B cell (primary cell): Measurements from ENCODE around the gene SLC35F2. TPM values are rescaled to one million over a fixed set of nuclear protein-coding genes. Genes with fewer than 3 reads are reported as not detected.

Experiments
- ATAC-seq: fragments of 200-7000 bp; cut with Tn5 transposase; one replicate; pipeline ENCODE4 v1.10.0; 2021; ENCODE audit warnings: low read depth, mild to moderate bottlenecking, moderate number of reproducible peaks, moderate library complexity
- CTCF ChIA-PET: fragments of 350-600 bp; sonication (Branson Sonifier 250); formaldehyde crosslinking; loops from one replicate; lab custom pipeline; 2021; ENCODE audit warnings: antibody characterized with exemption, inconsistent platforms; lab: Charles Lee
- POLR2A ChIA-PET: fragments of 350-600 bp; sonication (Branson Sonifier 250); formaldehyde crosslinking; loops from one replicate; lab custom pipeline; 2021; ENCODE audit warnings: antibody characterized with exemption; lab: Charles Lee
- DNase-seq: peaks from one replicate; pipeline ENCODE4 v3.0.0; 2013
- H2AFZ ChIP-seq: 2 replicates; pipeline ENCODE4 v1.6.1; 2012; ENCODE audit warnings: mild to moderate bottlenecking, low read depth, low read length; ENCODE audit not compliant: insufficient read depth, poor library complexity, severe bottlenecking
- H3K27ac ChIP-seq, 2 donors: 1 replicate in 1 of 2; 2 replicates in 1 of 2; pipeline ENCODE4 v1.5.1; 2012 to 2013; ENCODE audit warnings: low read length in 2 of 2, mild to moderate bottlenecking in 2 of 2, moderate library complexity in 1 of 2
- H3K27me3 ChIP-seq, 4 experiments: fragments of 200-600 bp in 1 of 4; sonication (generic) in 1 of 4; replicated peaks in 1 of 4; 1 replicate in 2 of 4; 2 replicates in 2 of 4; pipeline versions ENCODE4 v1.6.1 to v1.7.0; 2013 to 2016; ENCODE audit warnings: low read length in 3 of 4, mild to moderate bottlenecking in 2 of 4, mixed read lengths in 1 of 4, moderate library complexity in 1 of 4; ENCODE audit not compliant: insufficient read depth in 4 of 4, control insufficient read depth in 3 of 4; ENCODE audit errors: control extremely low read depth in 1 of 4
- H3K36me3 ChIP-seq, 2 experiments: replicated peaks in 1 of 2; 1 replicate in 1 of 2; 2 replicates in 1 of 2; pipeline versions ENCODE4 v1.6.1 to v1.7.1; 2013; ENCODE audit warnings: low read length in 1 of 2; ENCODE audit not compliant: insufficient read depth in 2 of 2, control insufficient read depth in 1 of 2; ENCODE audit errors: control extremely low read depth in 1 of 2, extremely low read depth in 1 of 2
- H3K4me1 ChIP-seq, 2 donors: fragments of 200-600 bp in 1 of 2; sonication (generic) in 1 of 2; 1 replicate in 1 of 2; 2 replicates in 1 of 2; pipeline versions ENCODE4 v1.5.1 to v1.6.1; 2013 to 2017; ENCODE audit warnings: low read length in 2 of 2; ENCODE audit not compliant: control insufficient read depth in 2 of 2, insufficient read depth in 2 of 2
- H3K4me2 ChIP-seq: replicated peaks from 2 replicates; pipeline ENCODE3; 2012; ENCODE audit warnings: mild to moderate bottlenecking, low read depth, low read length; ENCODE audit not compliant: poor library complexity, severe bottlenecking
- H3K4me3 ChIP-seq, 5 experiments: fragments of 200-600 bp in 1 of 5; sonication (generic) in 1 of 5; 1 replicate in 3 of 5; 2 replicates in 2 of 5; pipeline versions ENCODE4 v1.5.1 to v1.7.0; 2011 to 2016; ENCODE audit warnings: low read length in 4 of 5, mild to moderate bottlenecking in 4 of 5, low read depth in 2 of 5, control low read depth in 1 of 5, moderate library complexity in 1 of 5; ENCODE audit not compliant: insufficient read depth in 1 of 5; ENCODE audit errors: control extremely low read depth in 1 of 5, extremely low read depth in 1 of 5
- H3K79me2 ChIP-seq: fragments of 200-600 bp; sonication (generic); one replicate; pipeline ENCODE4 v1.6.0; 2016; ENCODE audit warnings: low read length; ENCODE audit not compliant: control insufficient read depth, insufficient read depth
- H3K9ac ChIP-seq: fragments of 200-600 bp; sonication (generic); 2 replicates; pipeline ENCODE4 v1.6.1; 2017; ENCODE audit warnings: mild to moderate bottlenecking, low read length, moderate library complexity
- H3K9me3 ChIP-seq, 3 donors: one replicate each; pipeline versions ENCODE4 v1.6.1 to v1.7.1; 2013; ENCODE audit warnings: low read length in 2 of 3; ENCODE audit not compliant: control insufficient read depth in 2 of 3, insufficient read depth in 1 of 3; ENCODE audit errors: control extremely low read depth in 1 of 3
- H4K20me1 ChIP-seq: 2 replicates; pipeline ENCODE4 v1.6.0; 2012; ENCODE audit warnings: mild to moderate bottlenecking, low read length; ENCODE audit not compliant: insufficient read depth, control insufficient read depth, poor library complexity, severe bottlenecking
- H3K27ac Mint-ChIP-seq: one replicate; pipeline ENCODE4 v1.8.0; 2021; ENCODE audit warnings: mixed read lengths
- H3K27me3 Mint-ChIP-seq: one replicate; pipeline ENCODE4 v1.8.0; 2021; ENCODE audit warnings: mixed read lengths
- H3K4me1 Mint-ChIP-seq: one replicate; pipeline ENCODE4 v1.8.0; 2021; ENCODE audit warnings: mixed read lengths
- H3K4me3 Mint-ChIP-seq: one replicate; pipeline ENCODE4 v1.8.0; 2021; ENCODE audit warnings: mixed read lengths
- H3K9me3 Mint-ChIP-seq: one replicate; pipeline ENCODE4 v1.8.0; 2022; ENCODE audit warnings: mixed read lengths; ENCODE audit not compliant: insufficient read depth
- EZH2 ChIP-seq: IDR thresholded peaks from 2 replicates; pipeline ENCODE4 v1.6.1; 2012; ENCODE audit warnings: borderline replicate concordance, low read depth, mild to moderate bottlenecking, moderate library complexity, low read length; ENCODE audit not compliant: insufficient read depth, poor library complexity, severe bottlenecking
- WGBS: methylation state at CpG from one replicate; pipeline ENCODE4 v1.1.5; 2013; ENCODE audit warnings: missing lambda C conversion rate; ENCODE audit not compliant: insufficient coverage; 5-methylcytosine and 5-hydroxymethylcytosine counted together
- intact Hi-C: fragments of 100-400 bp; cut with micrococcal nuclease; formaldehyde crosslinking; loops from one replicate; pipeline ENCODE4 v1.10.0; 2022
- polyA plus RNA-seq: library from polyadenylated mRNA; depleted of rRNA; stranded (reverse); fragments of >200 nt; gene quantifications from 2 replicates; pipeline ENCODE4 v1.2.3, GENCODE V29; 2012
- total RNA-seq, 2 donors: library from RNA; stranded (reverse); fragments of 120-200 nt in 1 of 2; gene quantifications; 1 replicate in 1 of 2; 2 replicates in 1 of 2; pipeline versions ENCODE4 v1.2.3 to v1.2.4, GENCODE V29; 2013 to 2022
- TF ChIP-seq, protein P1 (sequence below): fragments of 200-600 bp; IDR thresholded peaks from one replicate; pipeline ENCODE4 v1.8.0; 2022; ENCODE audit warnings: antibody characterized with exemption, mild to moderate bottlenecking

The SLC35F2 gene
- total and polyA plus RNA-seq, 2 donors (not counting 1 experiment from before 2014, with no cell fraction given), result 10.9 TPM

DNA sequence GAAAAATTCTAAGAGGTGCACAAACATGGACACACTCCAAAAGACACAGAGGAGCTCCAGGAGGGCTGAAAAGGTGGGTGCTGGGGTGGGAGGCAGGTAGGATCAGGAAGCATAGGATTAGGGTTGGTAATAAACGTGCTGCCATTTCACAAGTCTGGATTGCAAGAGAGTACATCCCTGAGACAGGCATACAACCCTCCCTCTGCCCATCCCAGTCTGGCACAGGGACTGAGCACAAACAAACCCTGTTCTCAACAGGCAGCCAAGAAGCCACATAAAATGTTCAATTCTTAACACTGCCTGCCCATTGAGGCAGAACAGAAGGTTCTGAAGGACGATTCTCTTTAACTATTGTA is 18.5 kb downstream of the SLC35F2 start:
- Mint-ChIP-seq H3K27me3 (no peaks in the 10 kb centered on the region), H3K4me3 (no peak overlapping the region), H3K27ac (peak overlapping the region; percentile 28), H3K4me1 (peaks cover 22% of the 10 kb centered on the region), H3K9me3 (no peaks in the 10 kb centered on the region)
- Histone ChIP-seq H3K27ac (no peak overlapping the region), H2AFZ (no peak overlapping the region), H3K79me2 (peaks cover 87% of the 10 kb centered on the region), H3K4me3 (no peak overlapping the region), H3K27me3 (no peaks in the 10 kb centered on the region), H3K9ac (no peak overlapping the region), H3K4me2 (no peak overlapping the region), H3K36me3 (peaks cover 0 to 3% of the 10 kb centered on the region in 2 experiments), H3K9me3 (no peaks in the 10 kb centered on the region), H3K4me1 (peaks cover 13 to 18% of the 10 kb centered on the region in 2 donors), H4K20me1 (peaks cover 17% of the 10 kb centered on the region)
- ChIA-PET CTCF (interaction anchor here (0.6 to 1.2 kb wide), 3 partner anchors 8 to 887 kb away, joined by 3 to 4 read pairs (median 3); no protein-coding TSS in a partner anchor), POLR2A (no interaction called here)
- ATAC-seq (no peak), DNase-seq (no peak)
- intact Hi-C loops, result loop anchor here (2.0 kb wide), 1 partner anchor 19 kb away; the partner anchor contains the start of gene SLC35F2
- TF ChIP-seq, protein P1, sequence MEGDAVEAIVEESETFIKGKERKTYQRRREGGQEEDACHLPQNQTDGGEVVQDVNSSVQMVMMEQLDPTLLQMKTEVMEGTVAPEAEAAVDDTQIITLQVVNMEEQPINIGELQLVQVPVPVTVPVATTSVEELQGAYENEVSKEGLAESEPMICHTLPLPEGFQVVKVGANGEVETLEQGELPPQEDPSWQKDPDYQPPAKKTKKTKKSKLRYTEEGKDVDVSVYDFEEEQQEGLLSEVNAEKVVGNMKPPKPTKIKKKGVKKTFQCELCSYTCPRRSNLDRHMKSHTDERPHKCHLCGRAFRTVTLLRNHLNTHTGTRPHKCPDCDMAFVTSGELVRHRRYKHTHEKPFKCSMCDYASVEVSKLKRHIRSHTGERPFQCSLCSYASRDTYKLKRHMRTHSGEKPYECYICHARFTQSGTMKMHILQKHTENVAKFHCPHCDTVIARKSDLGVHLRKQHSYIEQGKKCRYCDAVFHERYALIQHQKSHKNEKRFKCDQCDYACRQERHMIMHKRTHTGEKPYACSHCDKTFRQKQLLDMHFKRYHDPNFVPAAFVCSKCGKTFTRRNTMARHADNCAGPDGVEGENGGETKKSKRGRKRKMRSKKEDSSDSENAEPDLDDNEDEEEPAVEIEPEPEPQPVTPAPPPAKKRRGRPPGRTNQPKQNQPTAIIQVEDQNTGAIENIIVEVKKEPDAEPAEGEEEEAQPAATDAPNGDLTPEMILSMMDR, result no peak
- TF ChIP-seq EZH2, result no peak
- no CpG with 5 or more reads among the region's 2 CpGs for WGBS

- Histone ChIP-seq H3K27ac (no peak overlapping the region), H3K27me3 (no peaks in the 10 kb centered on the region), H3K4me2 (no peak overlapping the region), H3K4me3 (no peak overlapping the region), H2AFZ (no peak overlapping the region), H4K20me1 (peaks cover 17% of the 10 kb centered on the region), H3K9me3 (no peaks in the 10 kb centered on the region), H3K4me1 (peaks cover 13 to 18% of the 10 kb centered on the region in 2 donors), H3K36me3 (no peaks in the 10 kb centered on the region), H3K79me2 (peaks cover 69% of the 10 kb centered on the region), H3K9ac (no peak overlapping the region)
- ChIA-PET POLR2A (no interaction called here), CTCF (interaction anchor here (0.6 to 0.8 kb wide), 2 partner anchors 32 to 149 kb away, joined by 3 read pairs; no protein-coding TSS in a partner anchor)
- intact Hi-C loops, result no loop called here
- TF ChIP-seq, protein P1, result no peak
- no peak for TF ChIP-seq EZH2
- no peaks in the 10 kb centered on the region for H3K9me3 Mint-ChIP-seq
- 100% methylated on average over 1 of the region's 3 CpGs for WGBS
- DNase-seq, result no peak
- no peak overlapping the region for H3K27ac Mint-ChIP-seq
- H3K27me3 Mint-ChIP-seq, result no peaks in the 10 kb centered on the region
- H3K4me3 Mint-ChIP-seq, result no peak overlapping the region
- peaks cover 17% of the 10 kb centered on the region for H3K4me1 Mint-ChIP-seq
- ATAC-seq, result no peak
Observed at GRCh38 chr11:107836851-107837250, 21.7 kb downstream of the SLC35F2 start.
